Uterus (tissue), 4 donors: ENCODE measurements around the gene SNX18. TPM values are rescaled to one million over a fixed set of nuclear protein-coding genes. Genes with fewer than 3 reads are reported as not detected.
"Not testable (repeated sequence)": the region's sequence is repeated elsewhere in the genome, so short reads cannot be mapped to it uniquely, and the experiment has no call there.

ENCODE experiments used
- DNase-seq, 2 donors: peaks; one replicate each; pipeline ENCODE4 v3.0.0-alpha.2; 2019 to 2020
- H3K27ac ChIP-seq, 2 donors: fragments of 200-600 bp; sonication (generic); 1 replicate in 1 of 2; 2 replicates in 1 of 2; pipeline ENCODE4 v1.5.1; 2016 to 2018
- H3K27me3 ChIP-seq, 2 donors: fragments of 200-600 bp; sonication (generic); one replicate each; pipeline ENCODE4 v1.5.1; 2018 to 2019; ENCODE audit warnings: control low read depth in 1 of 2
- H3K36me3 ChIP-seq, 2 donors: fragments of 200-600 bp; sonication (generic); one replicate each; pipeline ENCODE4 v1.5.1; 2019; ENCODE audit warnings: control low read depth in 1 of 2
- H3K4me1 ChIP-seq, 2 donors: fragments of 200-600 bp; sonication (generic); one replicate each; pipeline ENCODE4 v1.5.1; 2018 to 2019; ENCODE audit warnings: control low read depth in 1 of 2
- H3K4me3 ChIP-seq, 2 donors: fragments of 200-600 bp; sonication (generic); 1 replicate in 1 of 2; 2 replicates in 1 of 2; pipeline ENCODE4 v1.5.1; 2018 to 2019; ENCODE audit warnings: mild to moderate bottlenecking in 1 of 2
- H3K9me3 ChIP-seq, 2 donors: fragments of 200-600 bp; sonication (generic); one replicate each; pipeline ENCODE4 v1.5.1; 2019; ENCODE audit warnings: control low read depth in 1 of 2
- POLR2A ChIP-seq, 2 donors: fragments of 450-650 bp; IDR thresholded peaks; one replicate each; pipeline ENCODE4 v1.6.1; 2016; ENCODE audit warnings: antibody characterized with exemption in 2 of 2, mild to moderate bottlenecking in 1 of 2, moderate library complexity in 1 of 2
- intact Hi-C: fragments of 100-400 bp; cut with DNase I; formaldehyde crosslinking; loops from one replicate; pipeline ENCODE4 v1.15.1; 2023; ENCODE audit warnings: low total_unique reads
- total RNA-seq, 4 donors: library from RNA; depleted of rRNA in 3 of 4; stranded (reverse); fragments of >200 nt in 3 of 4; gene quantifications; one replicate each; pipeline versions ENCODE4 v1.1.0 to v1.2.4, GENCODE V29; 2014 to 2023
- TF ChIP-seq, protein P1 (sequence below), 4 experiments: fragments of 200-600 bp in 2 of 4; fragments of 450-650 bp in 2 of 4; sonication (generic) in 2 of 4; IDR thresholded peaks; one replicate each; pipeline ENCODE4 v1.5.1; 2016 to 2019; ENCODE audit warnings: antibody characterized with exemption in 4 of 4, mild to moderate bottlenecking in 2 of 4, moderate library complexity in 1 of 4
- donor health status: DM: yes; HTN: yes; CAD: no.

The SNX18 gene
- total RNA-seq, 4 donors from 2014 or later: 33.6 to 59.1 (median 51.2) TPM

DNA sequence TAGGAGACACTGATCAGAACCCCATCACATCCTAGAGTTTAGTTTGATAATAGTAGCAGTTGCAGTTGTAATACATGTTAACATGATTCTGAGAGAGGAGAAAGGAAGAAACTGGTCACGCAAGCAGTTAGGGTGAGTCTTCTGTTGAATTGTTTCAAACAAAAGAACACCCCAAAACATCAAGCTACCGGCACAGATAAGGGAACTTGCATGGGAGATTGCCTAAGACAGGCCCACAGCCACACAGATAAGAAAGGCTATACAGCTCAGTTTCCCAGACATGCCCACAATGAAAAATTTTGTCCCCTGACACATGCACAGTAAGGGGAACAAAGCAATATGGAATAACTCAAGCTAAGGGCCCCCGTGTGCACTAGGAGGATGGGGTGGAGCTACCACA lies 46.2 kb upstream of the SNX18 start:
- Histone ChIP-seq H3K4me3 (no peak overlapping the region), H3K9me3 (no peaks in the 10 kb centered on the region), H3K4me1 (peaks cover 0 to 4% of the 10 kb centered on the region in 2 donors), H3K27ac (no peak overlapping the region), H3K27me3 (no peaks in the 10 kb centered on the region), H3K36me3 (no peaks in the 10 kb centered on the region)
- no peak for DNase-seq
- no peak for TF ChIP-seq POLR2A (IDR thresholded peaks at IDR 0.05)
- TF ChIP-seq, protein P1, sequence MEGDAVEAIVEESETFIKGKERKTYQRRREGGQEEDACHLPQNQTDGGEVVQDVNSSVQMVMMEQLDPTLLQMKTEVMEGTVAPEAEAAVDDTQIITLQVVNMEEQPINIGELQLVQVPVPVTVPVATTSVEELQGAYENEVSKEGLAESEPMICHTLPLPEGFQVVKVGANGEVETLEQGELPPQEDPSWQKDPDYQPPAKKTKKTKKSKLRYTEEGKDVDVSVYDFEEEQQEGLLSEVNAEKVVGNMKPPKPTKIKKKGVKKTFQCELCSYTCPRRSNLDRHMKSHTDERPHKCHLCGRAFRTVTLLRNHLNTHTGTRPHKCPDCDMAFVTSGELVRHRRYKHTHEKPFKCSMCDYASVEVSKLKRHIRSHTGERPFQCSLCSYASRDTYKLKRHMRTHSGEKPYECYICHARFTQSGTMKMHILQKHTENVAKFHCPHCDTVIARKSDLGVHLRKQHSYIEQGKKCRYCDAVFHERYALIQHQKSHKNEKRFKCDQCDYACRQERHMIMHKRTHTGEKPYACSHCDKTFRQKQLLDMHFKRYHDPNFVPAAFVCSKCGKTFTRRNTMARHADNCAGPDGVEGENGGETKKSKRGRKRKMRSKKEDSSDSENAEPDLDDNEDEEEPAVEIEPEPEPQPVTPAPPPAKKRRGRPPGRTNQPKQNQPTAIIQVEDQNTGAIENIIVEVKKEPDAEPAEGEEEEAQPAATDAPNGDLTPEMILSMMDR (IDR thresholded peaks at IDR 0.05): no peak
- intact Hi-C loops: no loop called here

DNA sequence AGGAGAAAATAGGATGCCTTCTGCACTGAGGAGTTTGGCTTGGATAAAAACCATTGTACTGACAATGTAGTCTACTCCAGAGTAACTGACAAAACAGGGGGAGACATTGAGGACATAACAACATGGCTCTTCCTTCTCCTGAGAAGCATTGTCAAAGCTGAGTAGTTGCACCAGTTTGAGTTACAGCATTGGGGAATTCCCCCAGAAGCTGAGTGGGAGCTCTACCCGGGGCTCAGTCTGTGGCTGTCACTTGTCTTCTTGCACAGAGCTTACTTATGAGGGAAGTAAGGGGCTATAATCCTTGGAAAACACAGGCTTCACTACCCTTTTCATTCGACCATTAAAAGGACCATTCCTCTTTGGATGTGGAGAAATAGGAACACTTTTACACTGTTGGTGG lies 40.9 kb upstream of the SNX18 start:
- no peak overlapping the region for H3K4me3 ChIP-seq
- H3K4me1 ChIP-seq: no peaks in the 10 kb centered on the region
- no peak overlapping the region for H3K27ac ChIP-seq
- TF ChIP-seq, protein P1 (IDR thresholded peaks at IDR 0.05): no peak
- no peak for TF ChIP-seq POLR2A (IDR thresholded peaks at IDR 0.05)
- intact Hi-C loops: no loop called here
- DNase-seq: no peak
- H3K9me3 ChIP-seq: no peaks in the 10 kb centered on the region
- H3K36me3 ChIP-seq: no peaks in the 10 kb centered on the region
- H3K27me3 ChIP-seq: no peaks in the 10 kb centered on the region

DNA sequence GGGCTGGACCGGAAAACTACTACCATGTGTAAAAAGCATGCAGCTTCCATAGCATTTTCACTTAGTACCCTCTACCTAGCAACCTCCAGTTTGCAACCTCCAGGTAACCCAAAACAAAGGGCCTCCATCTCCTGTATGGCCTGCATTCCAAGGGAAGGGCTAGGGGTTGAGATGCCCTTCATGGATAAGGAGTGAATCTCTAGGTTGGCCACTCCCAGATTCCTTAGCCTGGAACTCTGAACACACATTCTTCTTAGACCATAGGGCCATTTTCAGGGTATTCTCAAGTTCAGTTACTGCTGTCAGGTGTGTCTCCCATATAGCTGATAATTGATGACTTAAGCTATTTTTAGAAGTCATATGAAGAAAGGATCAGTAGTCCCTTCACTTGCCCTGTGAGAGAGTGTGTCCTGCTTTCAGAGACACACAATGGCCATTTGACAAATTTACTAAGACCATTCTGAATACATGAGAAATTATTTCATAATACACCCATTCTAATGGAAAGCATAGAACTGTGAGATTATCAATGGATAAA lies 39.5 kb upstream of the SNX18 start:
- Histone ChIP-seq H3K36me3 (no peaks in the 10 kb centered on the region), H3K4me1 (no peaks in the 10 kb centered on the region), H3K27me3 (no peaks in the 10 kb centered on the region), H3K27ac (no peak overlapping the region), H3K9me3 (no peaks in the 10 kb centered on the region), H3K4me3 (no peak overlapping the region)
- intact Hi-C loops: no loop called here
- TF ChIP-seq POLR2A (IDR thresholded peaks at IDR 0.05): no peak
- TF ChIP-seq, protein P1 (IDR thresholded peaks at IDR 0.05): no peak
- no peak for DNase-seq

DNA sequence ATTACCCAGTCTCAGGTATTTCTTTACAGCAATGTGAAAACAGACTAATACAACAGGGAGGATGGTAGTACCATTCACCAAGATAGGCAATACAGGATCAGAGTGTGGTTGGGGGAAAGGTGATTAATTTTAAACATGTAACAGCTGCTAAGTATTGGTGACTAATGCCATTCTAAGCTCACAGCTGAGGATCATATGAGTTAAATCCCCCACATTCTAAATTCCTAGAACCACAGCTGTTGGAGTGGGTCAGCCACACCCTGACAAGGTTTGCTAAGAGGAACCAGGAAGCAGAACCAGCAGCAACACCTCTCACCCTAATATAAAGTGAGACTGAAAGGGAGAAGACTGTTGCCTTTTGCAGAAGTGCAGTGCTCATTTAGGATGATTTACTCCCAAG lies 37.3 kb upstream of the SNX18 start:
- H3K4me1 ChIP-seq: no peaks in the 10 kb centered on the region
- TF ChIP-seq, protein P1 (IDR thresholded peaks at IDR 0.05): no peak
- TF ChIP-seq POLR2A (IDR thresholded peaks at IDR 0.05): no peak
- intact Hi-C loops: no loop called here
- no peak overlapping the region for H3K27ac ChIP-seq
- no peak for DNase-seq
- no peaks in the 10 kb centered on the region for H3K36me3 ChIP-seq
- no peak overlapping the region for H3K4me3 ChIP-seq
- no peaks in the 10 kb centered on the region for H3K27me3 ChIP-seq
- no peaks in the 10 kb centered on the region for H3K9me3 ChIP-seq

DNA sequence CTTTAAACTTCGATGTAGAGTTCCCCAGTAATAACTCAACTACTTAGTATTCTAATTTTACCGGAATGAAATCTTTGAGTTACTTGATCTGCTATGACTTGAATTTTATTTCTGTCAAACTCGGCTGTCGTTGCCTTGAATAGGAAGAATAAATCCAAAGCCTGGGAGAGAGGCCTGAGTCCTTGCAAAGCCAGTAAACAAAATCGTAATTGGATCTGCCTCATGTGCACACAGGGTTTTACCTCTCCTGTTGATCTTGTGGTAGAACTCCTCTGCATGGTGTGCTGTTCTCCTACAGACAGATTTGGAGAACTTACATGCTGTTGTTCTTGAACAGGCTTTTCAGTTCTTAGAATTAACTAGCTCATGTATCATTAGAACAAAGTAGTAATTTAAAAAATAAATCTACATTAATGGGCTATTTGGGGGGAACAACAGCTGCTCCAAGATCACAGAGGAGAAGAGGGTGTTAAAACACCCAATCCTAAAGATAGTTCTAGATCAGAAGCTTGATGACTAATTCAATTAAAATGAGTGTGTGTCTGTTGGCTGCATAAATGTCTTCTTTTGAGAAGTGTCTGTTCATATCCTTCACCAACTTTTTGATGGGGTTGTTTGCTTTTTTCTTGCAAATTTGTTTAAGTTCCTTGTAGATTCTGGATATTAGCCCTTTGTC lies 33.2 kb upstream of the SNX18 start:
- no peaks in the 10 kb centered on the region for H3K9me3 ChIP-seq
- no peak overlapping the region for H3K4me3 ChIP-seq
- DNase-seq: no peak
- intact Hi-C loops: no loop called here
- H3K27ac ChIP-seq: peak overlapping the region in 1 of 2 donors; percentile 51
- H3K27me3 ChIP-seq: no peaks in the 10 kb centered on the region
- H3K4me1 ChIP-seq: no peaks in the 10 kb centered on the region
- no peaks in the 10 kb centered on the region for H3K36me3 ChIP-seq
- TF ChIP-seq POLR2A (IDR thresholded peaks at IDR 0.05): no peak
- TF ChIP-seq, protein P1 (IDR thresholded peaks at IDR 0.05): no peak

DNA sequence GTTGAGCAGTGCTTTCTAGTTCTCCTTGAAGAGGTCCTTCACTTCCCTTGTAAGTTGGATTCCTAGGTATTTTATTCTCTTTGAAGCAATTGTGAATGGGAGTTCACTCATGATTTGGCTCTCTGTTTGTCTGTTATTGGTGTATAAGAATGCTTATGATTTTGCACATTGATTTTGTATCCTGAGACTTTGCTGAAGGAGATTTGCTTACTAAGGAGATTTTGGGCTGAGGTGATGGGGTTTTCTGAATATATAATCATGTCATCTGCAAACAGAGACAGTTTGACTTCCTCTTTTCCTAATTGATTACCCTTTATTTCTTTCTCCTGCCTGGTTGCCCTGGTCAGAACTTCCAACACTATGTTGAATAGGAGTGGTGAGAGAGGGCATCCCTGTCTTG lies 31.9 kb upstream of the SNX18 start:
- H3K27me3 ChIP-seq, DNase-seq, H3K9me3 ChIP-seq, H3K36me3 ChIP-seq, H3K4me1 ChIP-seq, H3K27ac ChIP-seq, intact Hi-C loops, H3K4me3 ChIP-seq: not testable (repeated sequence)

DNA sequence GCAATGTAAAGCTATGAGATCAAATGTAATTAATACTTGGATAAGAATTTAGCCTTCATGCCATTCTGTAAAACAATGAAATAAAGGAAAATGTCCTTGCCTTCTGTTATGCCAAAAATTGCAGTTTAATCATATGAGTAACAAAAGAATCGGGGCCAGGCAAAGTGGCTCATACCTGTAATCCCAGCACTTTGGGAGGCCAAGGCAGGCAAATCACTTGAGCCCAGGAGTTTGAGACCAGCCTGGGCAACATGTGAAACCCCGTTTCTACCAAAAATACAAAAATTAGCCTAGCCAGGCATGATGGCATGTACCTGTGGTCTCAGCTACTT lies 27.9 kb upstream of the SNX18 start:
- H3K27me3 ChIP-seq, DNase-seq, H3K4me1 ChIP-seq, H3K9me3 ChIP-seq, H3K27ac ChIP-seq, intact Hi-C loops, H3K4me3 ChIP-seq, H3K36me3 ChIP-seq: not testable (repeated sequence)
